ENCODE data around the gene PCSK4. TPM values are rescaled to one million over a fixed set of nuclear protein-coding genes. Genes with fewer than 3 reads are reported as not detected.

PCSK4 gene
- polyA plus RNA-seq, 2 of the 4 experiments (the other 2 are of a cell fraction), result 0.76 to 2.1 TPM

GRCh38 chr19:1431759-1432506 lies 58.2 kb downstream of the PCSK4 start:
- Histone ChIP-seq H3K4me2 (no peak overlapping the region), H3K4me3 (no peak overlapping the region), H3K9me3 (no peaks in the 10 kb centered on the region), H3K27ac (no peak overlapping the region), H3K4me1 (no peaks in the 10 kb centered on the region)
- no peak for TF ChIP-seq MYC (IDR thresholded peaks at IDR 0.05; ENCODE audit: borderline replicate concordance, low read length)
- no peak for TF ChIP-seq KDM1A (IDR thresholded peaks at IDR 0.05; ENCODE audit: low read depth)
- TF ChIP-seq, protein P1, sequence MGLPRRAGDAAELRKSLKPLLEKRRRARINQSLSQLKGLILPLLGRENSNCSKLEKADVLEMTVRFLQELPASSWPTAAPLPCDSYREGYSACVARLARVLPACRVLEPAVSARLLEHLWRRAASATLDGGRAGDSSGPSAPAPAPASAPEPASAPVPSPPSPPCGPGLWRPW (IDR thresholded peaks at IDR 0.05), result no peak
- TF ChIP-seq ZC3H11A (IDR thresholded peaks at IDR 0.05), result no peak
- TF ChIP-seq EP300 (IDR thresholded peaks at IDR 0.05), result no peak
- TF ChIP-seq JUNB (IDR thresholded peaks at IDR 0.05), result no peak
- TF ChIP-seq RNF2 (IDR thresholded peaks at IDR 0.05; ENCODE audit: borderline replicate concordance, low read depth), result no peak
- no peak for TF ChIP-seq SREBF2 (IDR thresholded peaks at IDR 0.05)
- TF ChIP-seq ZNF302 (CRISPR knock-in tag; IDR thresholded peaks at IDR 0.05), result no peak
- TF ChIP-seq SMC3 (IDR thresholded peaks at IDR 0.05), result no peak
- no peak for TF ChIP-seq MAFK (IDR thresholded peaks at IDR 0.05; ENCODE audit: partially characterized antibody)
- no peak for TF ChIP-seq BHLHE40 (IDR thresholded peaks at IDR 0.05; ENCODE audit: low read depth, low read length)
- TF ChIP-seq, protein P2, sequence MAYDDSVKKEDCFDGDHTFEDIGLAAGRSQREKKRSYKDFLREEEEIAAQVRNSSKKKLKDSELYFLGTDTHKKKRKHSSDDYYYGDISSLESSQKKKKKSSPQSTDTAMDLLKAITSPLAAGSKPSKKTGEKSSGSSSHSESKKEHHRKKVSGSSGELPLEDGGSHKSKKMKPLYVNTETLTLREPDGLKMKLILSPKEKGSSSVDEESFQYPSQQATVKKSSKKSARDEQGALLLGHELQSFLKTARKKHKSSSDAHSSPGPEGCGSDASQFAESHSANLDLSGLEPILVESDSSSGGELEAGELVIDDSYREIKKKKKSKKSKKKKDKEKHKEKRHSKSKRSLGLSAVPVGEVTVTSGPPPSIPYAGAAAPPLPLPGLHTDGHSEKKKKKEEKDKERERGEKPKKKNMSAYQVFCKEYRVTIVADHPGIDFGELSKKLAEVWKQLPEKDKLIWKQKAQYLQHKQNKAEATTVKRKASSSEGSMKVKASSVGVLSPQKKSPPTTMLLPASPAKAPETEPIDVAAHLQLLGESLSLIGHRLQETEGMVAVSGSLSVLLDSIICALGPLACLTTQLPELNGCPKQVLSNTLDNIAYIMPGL (CRISPR knock-in tag; IDR thresholded peaks at IDR 0.05; ENCODE audit: borderline replicate concordance), result no peak
- TF ChIP-seq CBX8 (IDR thresholded peaks at IDR 0.05), result no peak
- no peak for ATAC-seq
- CTCF ChIA-PET, result interaction anchor here (1.0 to 2.0 kb wide), 3 partner anchors 11 to 152 kb away, joined by 4 to 6 read pairs (median 5); no protein-coding TSS in a partner anchor
- 89% methylated on average over 18 of the region's 24 CpGs for WGBS (ENCODE audit: missing lambda C conversion rate)
- no peak for FAIRE-seq
- DNase-seq (ENCODE audit: low read depth in 1 of 2, low spot score in 1 of 2), result no peak
- POLR2A ChIA-PET, result no interaction called here

Other genes starting within 250 kb of the PCSK4 start
- gene ATP5F1D, start 248.6 kb downstream of the PCSK4 start, polyA plus RNA-seq (2011; rRNA removed), result 18.5 and 28.7 TPM in 2 replicates
- gene ATP5F1D, start 248.6 kb downstream of the PCSK4 start, polyA plus RNA-seq (2017; fragmentation: RNase III; extraction: RNeasy Plus Mini Kit Qiagen cat#74134 plus additional on column Dnase treatment), result 96.9 to 101 TPM (median 99.7 TPM) in 3 replicates
- 9.1 and 11.8 TPM in 2 replicates for gene MIDN, start 241.8 kb downstream of the PCSK4 start, polyA plus RNA-seq (2011; rRNA removed)
- gene MIDN, start 241.8 kb downstream of the PCSK4 start, polyA plus RNA-seq (2017; fragmentation: RNase III; extraction: RNeasy Plus Mini Kit Qiagen cat#74134 plus additional on column Dnase treatment), result 27.7 to 33.4 TPM (median 31.4 TPM) in 3 replicates
- 92.4 and 151 TPM in 2 replicates for gene CIRBP, start 221.0 kb downstream of the PCSK4 start, polyA plus RNA-seq (2011; rRNA removed)
- 178 to 201 TPM (median 189 TPM) in 3 replicates for gene CIRBP, start 221.0 kb downstream of the PCSK4 start, polyA plus RNA-seq (2017; fragmentation: RNase III; extraction: RNeasy Plus Mini Kit Qiagen cat#74134 plus additional on column Dnase treatment)
- 22.7 and 24.8 TPM in 2 replicates for gene FAM174C, start 214.8 kb downstream of the PCSK4 start, polyA plus RNA-seq (2011; rRNA removed)
- gene FAM174C, start 214.8 kb downstream of the PCSK4 start, polyA plus RNA-seq (2017; fragmentation: RNase III; extraction: RNeasy Plus Mini Kit Qiagen cat#74134 plus additional on column Dnase treatment), result 35.6 to 37.6 TPM (median 37.1 TPM) in 3 replicates
- gene EFNA2, start 204.5 kb downstream of the PCSK4 start, polyA plus RNA-seq (2011; rRNA removed), result 0.16 and 0.24 TPM in 2 replicates
- 0.84 to 1.3 TPM (median 1.2 TPM) in 3 replicates for gene EFNA2, start 204.5 kb downstream of the PCSK4 start, polyA plus RNA-seq (2017; fragmentation: RNase III; extraction: RNeasy Plus Mini Kit Qiagen cat#74134 plus additional on column Dnase treatment)
- gene NDUFS7, start 106.4 kb downstream of the PCSK4 start, polyA plus RNA-seq (2011; rRNA removed), result 18.6 and 19.3 TPM in 2 replicates
- gene NDUFS7, start 106.4 kb downstream of the PCSK4 start, polyA plus RNA-seq (2017; fragmentation: RNase III; extraction: RNeasy Plus Mini Kit Qiagen cat#74134 plus additional on column Dnase treatment), result 68.4 to 72.8 TPM (median 68.9 TPM) in 3 replicates
- gene GAMT, start 88.8 kb downstream of the PCSK4 start, polyA plus RNA-seq (2011; rRNA removed), result 11.3 and 13.6 TPM in 2 replicates
- gene GAMT, start 88.8 kb downstream of the PCSK4 start, polyA plus RNA-seq (2017; fragmentation: RNase III; extraction: RNeasy Plus Mini Kit Qiagen cat#74134 plus additional on column Dnase treatment), result 24.7 to 26.0 TPM (median 25.7 TPM) in 3 replicates
- 47.8 and 58.9 TPM in 2 replicates for gene DAZAP1, start 82.8 kb downstream of the PCSK4 start, polyA plus RNA-seq (2011; rRNA removed)
- 86.3 to 87.7 TPM (median 86.5 TPM) in 3 replicates for gene DAZAP1, start 82.8 kb downstream of the PCSK4 start, polyA plus RNA-seq (2017; fragmentation: RNase III; extraction: RNeasy Plus Mini Kit Qiagen cat#74134 plus additional on column Dnase treatment)
- gene RPS15, start 52.0 kb downstream of the PCSK4 start, polyA plus RNA-seq (2011; rRNA removed), result 485 and 525 TPM in 2 replicates
- gene RPS15, start 52.0 kb downstream of the PCSK4 start, polyA plus RNA-seq (2017; fragmentation: RNase III; extraction: RNeasy Plus Mini Kit Qiagen cat#74134 plus additional on column Dnase treatment), result 1,370 to 1,458 TPM (median 1,378 TPM) in 3 replicates
- gene APC2, start 40.2 kb downstream of the PCSK4 start, polyA plus RNA-seq (2011; rRNA removed), result 0.32 and 0.36 TPM in 2 replicates
- 1.3 to 1.6 TPM (median 1.6 TPM) in 3 replicates for gene APC2, start 40.2 kb downstream of the PCSK4 start, polyA plus RNA-seq (2017; fragmentation: RNase III; extraction: RNeasy Plus Mini Kit Qiagen cat#74134 plus additional on column Dnase treatment)
- 6.5 and 8.2 TPM in 2 replicates for gene C19orf25, start 11.1 kb downstream of the PCSK4 start, polyA plus RNA-seq (2011; rRNA removed)
- gene C19orf25, start 11.1 kb downstream of the PCSK4 start, polyA plus RNA-seq (2017; fragmentation: RNase III; extraction: RNeasy Plus Mini Kit Qiagen cat#74134 plus additional on column Dnase treatment), result 17.1 to 20.7 TPM (median 18.9 TPM) in 3 replicates
- gene REEP6, start 831 bp upstream of the PCSK4 start, polyA plus RNA-seq (2011; rRNA removed), result 1.5 and 1.8 TPM in 2 replicates
- 3.6 to 4.8 TPM (median 4.3 TPM) in 3 replicates for gene REEP6, start 831 bp upstream of the PCSK4 start, polyA plus RNA-seq (2017; fragmentation: RNase III; extraction: RNeasy Plus Mini Kit Qiagen cat#74134 plus additional on column Dnase treatment)
- 1.4 and 2.3 TPM in 2 replicates for gene ADAMTSL5, start 22.7 kb upstream of the PCSK4 start, polyA plus RNA-seq (2011; rRNA removed)
- gene ADAMTSL5, start 22.7 kb upstream of the PCSK4 start, polyA plus RNA-seq (2017; fragmentation: RNase III; extraction: RNeasy Plus Mini Kit Qiagen cat#74134 plus additional on column Dnase treatment), result 3.0 to 4.1 TPM (median 3.1 TPM) in 3 replicates
- gene PLK5, start 33.7 kb upstream of the PCSK4 start, polyA plus RNA-seq (2011; rRNA removed), result not detected in 2 replicates
- not detected in 3 replicates for gene PLK5, start 33.7 kb upstream of the PCSK4 start, polyA plus RNA-seq (2017; fragmentation: RNase III; extraction: RNeasy Plus Mini Kit Qiagen cat#74134 plus additional on column Dnase treatment)
- 1.4 and 2.1 TPM in 2 replicates for gene MEX3D, start 78.0 kb upstream of the PCSK4 start, polyA plus RNA-seq (2011; rRNA removed)
- 6.6 to 7.5 TPM (median 7.1 TPM) in 3 replicates for gene MEX3D, start 78.0 kb upstream of the PCSK4 start, polyA plus RNA-seq (2017; fragmentation: RNase III; extraction: RNeasy Plus Mini Kit Qiagen cat#74134 plus additional on column Dnase treatment)
- 22.7 and 23.3 TPM in 2 replicates for gene MBD3, start 102.5 kb upstream of the PCSK4 start, polyA plus RNA-seq (2011; rRNA removed)
- 35.1 to 41.4 TPM (median 39.2 TPM) in 3 replicates for gene MBD3, start 102.5 kb upstream of the PCSK4 start, polyA plus RNA-seq (2017; fragmentation: RNase III; extraction: RNeasy Plus Mini Kit Qiagen cat#74134 plus additional on column Dnase treatment)
- gene UQCR11, start 115.1 kb upstream of the PCSK4 start, polyA plus RNA-seq (2011; rRNA removed), result 111 and 136 TPM in 2 replicates
- 152 to 167 TPM (median 159 TPM) in 3 replicates for gene UQCR11, start 115.1 kb upstream of the PCSK4 start, polyA plus RNA-seq (2017; fragmentation: RNase III; extraction: RNeasy Plus Mini Kit Qiagen cat#74134 plus additional on column Dnase treatment)
- gene TCF3, start 162.3 kb upstream of the PCSK4 start, polyA plus RNA-seq (2011; rRNA removed), result 21.3 and 25.6 TPM in 2 replicates
- 49.5 to 55.9 TPM (median 52.6 TPM) in 3 replicates for gene TCF3, start 162.3 kb upstream of the PCSK4 start, polyA plus RNA-seq (2017; fragmentation: RNase III; extraction: RNeasy Plus Mini Kit Qiagen cat#74134 plus additional on column Dnase treatment)

All from A549 (cell line).